Left forelimb (tissue), 1 donor: ENCODE results near the gene SLX4IP.

Experiments
- DNase-seq: peaks from one replicate; pipeline ENCODE4 v3.0.0-alpha.2; 2018; ENCODE audit warnings: low spot score

SLX4IP gene

GRCh38 chr20:10496465-10496864, 61.4 kb downstream of the SLX4IP start:
- no peak for DNase-seq

- no peak for DNase-seq
These were observed 62.2 kb downstream of the SLX4IP start for GRCh38 chr20:10497283-10497682.

GRCh38 chr20:10497791-10498190, 62.7 kb downstream of the SLX4IP start:
- no peak for DNase-seq

GRCh38 chr20:10498200-10498599, 63.1 kb downstream of the SLX4IP start:
- no peak for DNase-seq

GRCh38 chr20:10501402-10501801, 66.3 kb downstream of the SLX4IP start:
- no peak for DNase-seq

- DNase-seq = no peak
These were observed 67.0 kb downstream of the SLX4IP start for GRCh38 chr20:10502098-10502526.

GRCh38 chr20:10504608-10504993, 69.5 kb downstream of the SLX4IP start:
- DNase-seq = no peak

- DNase-seq = no peak
These were observed 70.1 kb downstream of the SLX4IP start for GRCh38 chr20:10504994-10505730.

GRCh38 chr20:10505827-10506226, 70.7 kb downstream of the SLX4IP start:
- no peak for DNase-seq

- DNase-seq = no peak
These were observed 71.9 kb downstream of the SLX4IP start for GRCh38 chr20:10507052-10507451.

- no peak for DNase-seq
These were observed 73.0 kb downstream of the SLX4IP start for GRCh38 chr20:10508060-10508459.

- no peak for DNase-seq
These were observed 73.6 kb downstream of the SLX4IP start for GRCh38 chr20:10508468-10509251.

GRCh38 chr20:10509376-10509775, 74.3 kb downstream of the SLX4IP start:
- DNase-seq = no peak

- no peak for DNase-seq
These were observed 75.1 kb downstream of the SLX4IP start for GRCh38 chr20:10510216-10510615.

GRCh38 chr20:10511170-10511508, 76.0 kb downstream of the SLX4IP start:
- no peak for DNase-seq

GRCh38 chr20:10511509-10512251, 76.6 kb downstream of the SLX4IP start:
- no peak for DNase-seq

GRCh38 chr20:10513061-10513460, 78.0 kb downstream of the SLX4IP start:
- DNase-seq = no peak

- DNase-seq = no peak
These were observed 78.9 kb downstream of the SLX4IP start for GRCh38 chr20:10513931-10514575.

GRCh38 chr20:10516529-10516928, 81.4 kb downstream of the SLX4IP start:
- DNase-seq = no peak

- no peak for DNase-seq
These were observed 84.4 kb downstream of the SLX4IP start for GRCh38 chr20:10519361-10520046.

GRCh38 chr20:10520528-10520927, 85.4 kb downstream of the SLX4IP start:
- no peak for DNase-seq
